Thyroid gland (tissue), 4 donors: Measurements from ENCODE around the gene SLC24A4.

Experiments
- CTCF ChIP-seq, 6 experiments: fragments of 200-600 bp in 3 of 6; fragments of 450-650 bp in 3 of 6; sonication (generic) in 3 of 6; IDR thresholded peaks; one replicate each; pipeline ENCODE4 v1.5.1; 2016 to 2019; ENCODE audit warnings: antibody characterized with exemption in 6 of 6, mild to moderate bottlenecking in 2 of 6, inconsistent platforms in 1 of 6, moderate library complexity in 1 of 6
- POLR2A ChIP-seq, 2 donors: fragments of 450-650 bp; IDR thresholded peaks; one replicate each; pipeline ENCODE4 v1.6.1; 2017; ENCODE audit warnings: antibody characterized with exemption in 2 of 2, mild to moderate bottlenecking in 2 of 2, moderate library complexity in 1 of 2

GRCh38 chr14:92302481-92302880, 20.5 kb upstream of the SLC24A4 start:
- TF ChIP-seq CTCF (IDR thresholded peaks at IDR 0.05) = no peak
- no peak for TF ChIP-seq POLR2A (IDR thresholded peaks at IDR 0.05)
